ENCODE results near the gene BAHCC1. TPM values are rescaled to one million over a fixed set of nuclear protein-coding genes. Genes with fewer than 3 reads are reported as not detected.

The BAHCC1 gene
- total RNA-seq, 1 experiment from 2014 or later, result 29.8 TPM

- ATAC-seq (no peak), DNase-seq (ENCODE audit: low spot score) (no peak)
- Mint-ChIP-seq H3K9me3 (no peaks in the 10 kb centered on the region), H3K36me3 (no peaks in the 10 kb centered on the region), H3K27ac (no peak overlapping the region), H3K4me3 (no peak overlapping the region), H3K27me3 (ENCODE audit: low read depth) (peaks cover 55% of the 10 kb centered on the region), H3K4me1 (peaks cover 31% of the 10 kb centered on the region)
- ChIA-PET CTCF (interaction anchor here (1.3 to 2.2 kb wide), 5 partner anchors 9 to 240 kb away, joined by 3 to 10 read pairs (median 4); no protein-coding TSS in a partner anchor), POLR2A (interaction anchor here (4.1 kb wide), 1 partner anchor 16 kb away, joined by 38 read pairs; no protein-coding TSS in a partner anchor)
- TF ChIP-seq TEAD4 (CRISPR knock-in tag; IDR thresholded peaks at IDR 0.05) (no peak), JAZF1 (CRISPR knock-in tag; IDR thresholded peaks at IDR 0.05) (no peak), ATF3 (CRISPR knock-in tag; conservative IDR thresholded peaks at IDR 0.05) (no peak), ZNF423 (CRISPR knock-in tag; IDR thresholded peaks at IDR 0.05) (no peak), CREM (CRISPR knock-in tag; IDR thresholded peaks at IDR 0.05) (no peak), AFF4 (CRISPR knock-in tag; IDR thresholded peaks at IDR 0.05; ENCODE audit: borderline replicate concordance) (no peak)
These were observed 97.4 kb downstream of the BAHCC1 start for GRCh38 chr17:81492706-81493105.

- no peaks in the 10 kb centered on the region for H3K36me3 Mint-ChIP-seq
- ChIA-PET POLR2A (interaction anchor here (1.0 kb wide), 1 partner anchor 13 kb away, joined by 5 read pairs; no protein-coding TSS in a partner anchor), CTCF (interaction anchor here (0.6 to 2.2 kb wide), 3 partner anchors 9 to 30 kb away, joined by 5 to 10 read pairs (median 7); no protein-coding TSS in a partner anchor)
These were observed 98.2 kb downstream of the BAHCC1 start for GRCh38 chr17:81493198-81494038.

More at GRCh38 chr17:81493198-81494038, 98.2 kb downstream of the BAHCC1 start:
- Mint-ChIP-seq H3K27me3 (ENCODE audit: low read depth) (peaks cover 62% of the 10 kb centered on the region), H3K27ac (no peak overlapping the region), H3K9me3 (no peaks in the 10 kb centered on the region), H3K4me3 (no peak overlapping the region), H3K4me1 (peaks cover 31% of the 10 kb centered on the region)
- TF ChIP-seq, protein P1, sequence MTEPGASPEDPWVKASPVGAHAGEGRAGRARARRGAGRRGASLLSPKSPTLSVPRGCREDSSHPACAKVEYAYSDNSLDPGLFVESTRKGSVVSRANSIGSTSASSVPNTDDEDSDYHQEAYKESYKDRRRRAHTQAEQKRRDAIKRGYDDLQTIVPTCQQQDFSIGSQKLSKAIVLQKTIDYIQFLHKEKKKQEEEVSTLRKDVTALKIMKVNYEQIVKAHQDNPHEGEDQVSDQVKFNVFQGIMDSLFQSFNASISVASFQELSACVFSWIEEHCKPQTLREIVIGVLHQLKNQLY (CRISPR knock-in tag; IDR thresholded peaks at IDR 0.05), result no peak
- TF ChIP-seq NFYB (CRISPR knock-in tag; conservative IDR thresholded peaks at IDR 0.05; ENCODE audit: low read depth) (peak; percentile 85), SMAD3 (CRISPR knock-in tag; IDR thresholded peaks at IDR 0.05; ENCODE audit: borderline replicate concordance) (no peak), NR2C2 (CRISPR knock-in tag; IDR thresholded peaks at IDR 0.05) (no peak), ZBTB21 (CRISPR knock-in tag; IDR thresholded peaks at IDR 0.05; ENCODE audit: borderline replicate concordance) (no peak), ATF1 (CRISPR knock-in tag; IDR thresholded peaks at IDR 0.05) (no peak), GRHL2 (CRISPR knock-in tag; IDR thresholded peaks at IDR 0.05; ENCODE audit: insufficient replicate concordance, severe bottlenecking) (no peak), FOXP1 (CRISPR knock-in tag; IDR thresholded peaks at IDR 0.05; ENCODE audit: borderline replicate concordance) (0 out of 2 replicates have a peak, but pooled peaks have one; percentile 33)
- TF ChIP-seq, protein P2, sequence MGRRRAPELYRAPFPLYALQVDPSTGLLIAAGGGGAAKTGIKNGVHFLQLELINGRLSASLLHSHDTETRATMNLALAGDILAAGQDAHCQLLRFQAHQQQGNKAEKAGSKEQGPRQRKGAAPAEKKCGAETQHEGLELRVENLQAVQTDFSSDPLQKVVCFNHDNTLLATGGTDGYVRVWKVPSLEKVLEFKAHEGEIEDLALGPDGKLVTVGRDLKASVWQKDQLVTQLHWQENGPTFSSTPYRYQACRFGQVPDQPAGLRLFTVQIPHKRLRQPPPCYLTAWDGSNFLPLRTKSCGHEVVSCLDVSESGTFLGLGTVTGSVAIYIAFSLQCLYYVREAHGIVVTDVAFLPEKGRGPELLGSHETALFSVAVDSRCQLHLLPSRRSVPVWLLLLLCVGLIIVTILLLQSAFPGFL (CRISPR knock-in tag; IDR thresholded peaks at IDR 0.05; ENCODE audit: borderline replicate concordance), result no peak
- TF ChIP-seq, protein P3, sequence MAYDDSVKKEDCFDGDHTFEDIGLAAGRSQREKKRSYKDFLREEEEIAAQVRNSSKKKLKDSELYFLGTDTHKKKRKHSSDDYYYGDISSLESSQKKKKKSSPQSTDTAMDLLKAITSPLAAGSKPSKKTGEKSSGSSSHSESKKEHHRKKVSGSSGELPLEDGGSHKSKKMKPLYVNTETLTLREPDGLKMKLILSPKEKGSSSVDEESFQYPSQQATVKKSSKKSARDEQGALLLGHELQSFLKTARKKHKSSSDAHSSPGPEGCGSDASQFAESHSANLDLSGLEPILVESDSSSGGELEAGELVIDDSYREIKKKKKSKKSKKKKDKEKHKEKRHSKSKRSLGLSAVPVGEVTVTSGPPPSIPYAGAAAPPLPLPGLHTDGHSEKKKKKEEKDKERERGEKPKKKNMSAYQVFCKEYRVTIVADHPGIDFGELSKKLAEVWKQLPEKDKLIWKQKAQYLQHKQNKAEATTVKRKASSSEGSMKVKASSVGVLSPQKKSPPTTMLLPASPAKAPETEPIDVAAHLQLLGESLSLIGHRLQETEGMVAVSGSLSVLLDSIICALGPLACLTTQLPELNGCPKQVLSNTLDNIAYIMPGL (CRISPR knock-in tag; IDR thresholded peaks at IDR 0.05), result no peak
- TF ChIP-seq, protein P4, sequence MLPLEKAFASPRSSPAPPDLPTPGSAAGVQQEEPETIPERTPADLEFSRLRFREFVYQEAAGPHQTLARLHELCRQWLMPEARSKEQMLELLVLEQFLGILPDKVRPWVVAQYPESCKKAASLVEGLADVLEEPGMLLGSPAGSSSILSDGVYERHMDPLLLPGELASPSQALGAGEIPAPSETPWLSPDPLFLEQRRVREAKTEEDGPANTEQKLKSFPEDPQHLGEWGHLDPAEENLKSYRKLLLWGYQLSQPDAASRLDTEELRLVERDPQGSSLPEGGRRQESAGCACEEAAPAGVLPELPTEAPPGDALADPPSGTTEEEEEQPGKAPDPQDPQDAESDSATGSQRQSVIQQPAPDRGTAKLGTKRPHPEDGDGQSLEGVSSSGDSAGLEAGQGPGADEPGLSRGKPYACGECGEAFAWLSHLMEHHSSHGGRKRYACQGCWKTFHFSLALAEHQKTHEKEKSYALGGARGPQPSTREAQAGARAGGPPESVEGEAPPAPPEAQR (CRISPR knock-in tag; IDR thresholded peaks at IDR 0.05), result no peak
- TF ChIP-seq, protein P5, sequence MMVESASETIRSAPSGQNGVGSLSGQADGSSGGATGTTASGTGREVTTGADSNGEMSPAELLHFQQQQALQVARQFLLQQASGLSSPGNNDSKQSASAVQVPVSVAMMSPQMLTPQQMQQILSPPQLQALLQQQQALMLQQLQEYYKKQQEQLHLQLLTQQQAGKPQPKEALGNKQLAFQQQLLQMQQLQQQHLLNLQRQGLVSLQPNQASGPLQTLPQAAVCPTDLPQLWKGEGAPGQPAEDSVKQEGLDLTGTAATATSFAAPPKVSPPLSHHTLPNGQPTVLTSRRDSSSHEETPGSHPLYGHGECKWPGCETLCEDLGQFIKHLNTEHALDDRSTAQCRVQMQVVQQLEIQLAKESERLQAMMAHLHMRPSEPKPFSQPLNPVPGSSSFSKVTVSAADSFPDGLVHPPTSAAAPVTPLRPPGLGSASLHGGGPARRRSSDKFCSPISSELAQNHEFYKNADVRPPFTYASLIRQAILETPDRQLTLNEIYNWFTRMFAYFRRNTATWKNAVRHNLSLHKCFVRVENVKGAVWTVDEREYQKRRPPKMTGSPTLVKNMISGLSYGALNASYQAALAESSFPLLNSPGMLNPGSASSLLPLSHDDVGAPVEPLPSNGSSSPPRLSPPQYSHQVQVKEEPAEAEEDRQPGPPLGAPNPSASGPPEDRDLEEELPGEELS (CRISPR knock-in tag; IDR thresholded peaks at IDR 0.05), result no peak
- ATAC-seq, result peak; percentile 9; the same call in 1 of the 2 replicates
- no peak for DNase-seq (ENCODE audit: low spot score)
